Measurements from ENCODE around the gene PEX26. TPM values are rescaled to one million over a fixed set of nuclear protein-coding genes. Genes with fewer than 3 reads are reported as not detected.

The PEX26 gene
- total and polyA plus RNA-seq, 2 donors (not counting 3 experiments of a cell fraction or from before 2014, with no cell fraction given): 25.6 to 44.4 TPM

DNA sequence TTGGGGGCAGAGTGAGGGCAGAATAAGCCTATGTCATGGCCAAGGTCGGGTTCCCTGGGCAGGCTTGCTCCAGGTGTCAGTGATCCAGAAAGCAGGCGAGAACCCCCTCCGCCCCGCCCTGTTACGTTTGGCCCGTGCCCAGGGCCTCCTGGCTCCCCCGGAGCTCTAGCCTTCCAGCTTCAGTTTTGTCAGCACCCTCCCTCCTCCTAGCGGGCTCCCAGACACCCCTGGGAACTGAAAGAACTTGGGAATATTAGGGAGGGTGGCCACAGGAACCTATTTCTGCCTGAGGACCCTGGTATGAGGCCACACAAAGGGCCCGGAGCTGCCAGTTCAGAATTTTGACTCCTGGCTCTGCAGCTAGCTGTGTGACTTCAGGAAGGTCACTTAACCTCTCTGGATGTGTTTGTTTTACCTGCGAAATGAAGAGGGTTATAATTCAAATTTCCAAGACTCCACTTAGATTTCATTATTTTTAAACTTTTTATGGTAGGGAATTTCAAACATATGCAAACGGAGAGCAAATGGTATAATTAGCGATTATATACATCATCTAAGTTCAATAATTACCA, 34.1 kb downstream of the PEX26 start:
- dilution Hi-C loops (cut with MboI; ENCODE audit: extremely low pct_ligation_motif_present, low sequenced_read_pairs) (no loop called here), intact Hi-C loops (cut with micrococcal nuclease) (no loop called here)
- Histone ChIP-seq H3K9me3 (replicated peaks; ENCODE audit: control insufficient read depth, insufficient read depth, low read length) (no peaks in the 10 kb centered on the region), H3K27me3 (ENCODE audit: control insufficient read depth in 2 of 2, insufficient read depth in 2 of 2, low read length in 2 of 2) (no peaks in the 10 kb centered on the region), H4K20me1 (replicated peaks; ENCODE audit: control insufficient read depth, extremely low read depth, insufficient read depth, low read length) (no peaks in the 10 kb centered on the region), H3K36me3 (ENCODE audit: control insufficient read depth in 2 of 2, extremely low read depth in 1 of 2, insufficient read depth in 2 of 2, low read length in 2 of 2) (no peaks in the 10 kb centered on the region), H3K79me2 (ENCODE audit: control insufficient read depth, insufficient read depth, low read length) (no peaks in the 10 kb centered on the region), H3K4me2 (ENCODE audit: insufficient read depth, low read length) (no peak overlapping the region), H3K27ac (ENCODE audit: insufficient read depth, low read depth, low read length) (no peak overlapping the region), H3K9ac (replicated peaks; ENCODE audit: extremely low read depth, insufficient read depth, low read length) (no peak overlapping the region), H3K9me1 (replicated peaks; ENCODE audit: control insufficient read depth, extremely low read depth, insufficient read depth, low read length) (no peaks in the 10 kb centered on the region), H2AFZ (ENCODE audit: low read depth, low read length) (no peak overlapping the region), H3K4me3 (replicated peaks in 1 of 3; ENCODE audit: insufficient read depth in 1 of 3, low read depth in 1 of 3, low read length in 3 of 3) (no peak overlapping the region), H3K4me1 (ENCODE audit: control insufficient read depth, extremely low read depth, insufficient read depth, low read length) (peaks cover 19% of the 10 kb centered on the region)
- FAIRE-seq (peak; percentile 18), DNase-seq (ENCODE audit: low read depth, low spot score) (no peak)
- BruUV-seq (replicated peaks): TSS peak; percentile 11
- POLR2A ChIA-PET: no interaction called here
- CTCF ChIA-PET: interaction anchor here (1.4 kb wide), 1 partner anchor 20 kb away, joined by 3 read pairs; no protein-coding TSS in a partner anchor
- no peak for TF ChIP-seq POLR2AphosphoS5 (IDR thresholded peaks at IDR 0.05; ENCODE audit: insufficient read depth, low read depth, low read length)
- TF ChIP-seq POLR2A (IDR thresholded peaks at IDR 0.05; ENCODE audit: low read depth, low read length): no peak
- TF ChIP-seq, protein P1, sequence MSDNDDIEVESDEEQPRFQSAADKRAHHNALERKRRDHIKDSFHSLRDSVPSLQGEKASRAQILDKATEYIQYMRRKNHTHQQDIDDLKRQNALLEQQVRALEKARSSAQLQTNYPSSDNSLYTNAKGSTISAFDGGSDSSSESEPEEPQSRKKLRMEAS (IDR thresholded peaks at IDR 0.05; ENCODE audit: insufficient read depth, insufficient read length): no peak
- TF ChIP-seq EZH2 (IDR thresholded peaks at IDR 0.05; ENCODE audit: borderline replicate concordance, low read depth, low read length, severe bottlenecking): no peak
- TF ChIP-seq MYC (IDR thresholded peaks at IDR 0.05; ENCODE audit: low read depth, low read length): no peak
- no peak for TF ChIP-seq GATA2 (IDR thresholded peaks at IDR 0.05; ENCODE audit: insufficient read depth, insufficient read length, low read depth, low read length)
- TF ChIP-seq, protein P2, sequence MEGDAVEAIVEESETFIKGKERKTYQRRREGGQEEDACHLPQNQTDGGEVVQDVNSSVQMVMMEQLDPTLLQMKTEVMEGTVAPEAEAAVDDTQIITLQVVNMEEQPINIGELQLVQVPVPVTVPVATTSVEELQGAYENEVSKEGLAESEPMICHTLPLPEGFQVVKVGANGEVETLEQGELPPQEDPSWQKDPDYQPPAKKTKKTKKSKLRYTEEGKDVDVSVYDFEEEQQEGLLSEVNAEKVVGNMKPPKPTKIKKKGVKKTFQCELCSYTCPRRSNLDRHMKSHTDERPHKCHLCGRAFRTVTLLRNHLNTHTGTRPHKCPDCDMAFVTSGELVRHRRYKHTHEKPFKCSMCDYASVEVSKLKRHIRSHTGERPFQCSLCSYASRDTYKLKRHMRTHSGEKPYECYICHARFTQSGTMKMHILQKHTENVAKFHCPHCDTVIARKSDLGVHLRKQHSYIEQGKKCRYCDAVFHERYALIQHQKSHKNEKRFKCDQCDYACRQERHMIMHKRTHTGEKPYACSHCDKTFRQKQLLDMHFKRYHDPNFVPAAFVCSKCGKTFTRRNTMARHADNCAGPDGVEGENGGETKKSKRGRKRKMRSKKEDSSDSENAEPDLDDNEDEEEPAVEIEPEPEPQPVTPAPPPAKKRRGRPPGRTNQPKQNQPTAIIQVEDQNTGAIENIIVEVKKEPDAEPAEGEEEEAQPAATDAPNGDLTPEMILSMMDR (IDR thresholded peaks at IDR 0.05; ENCODE audit: extremely low read depth in 1 of 2, insufficient read depth in 1 of 2, low read depth in 1 of 2, low read length in 2 of 2): no peak
- no peak for TF ChIP-seq JUN (IDR thresholded peaks at IDR 0.05; ENCODE audit: borderline replicate concordance, insufficient read depth, insufficient read length, low read depth)
- TF ChIP-seq FOS (IDR thresholded peaks at IDR 0.05; ENCODE audit: borderline replicate concordance, insufficient read depth, low read length): no peak

Measured in endothelial cell of umbilical vein (primary cell).